Stimulated activated memory B cell treated with anti-CD40 and anti-IgM and Interleukin-4, amounts not matched to agents 10 μg/mL and 1 μg/mL and 100 μg/mL, for 72 hours (primary cell): ENCODE measurements around the gene CABCOCO1.
"Not testable (repeated sequence)": the region's sequence is repeated elsewhere in the genome, so short reads cannot be mapped to it uniquely, and the experiment has no call there.

Source experiments
- ATAC-seq: fragments of 150-1000 bp; cut with Tn5 transposase; 2 replicates; pipeline ENCODE4 v1.10.0; 2021
- H3K27ac Mint-ChIP-seq: one replicate; pipeline ENCODE4 v1.8.0; 2022; ENCODE audit warnings: mild to moderate bottlenecking, mixed read lengths
- H3K27me3 Mint-ChIP-seq: one replicate; pipeline ENCODE4 v1.8.0; 2022; ENCODE audit warnings: mixed read lengths
- H3K36me3 Mint-ChIP-seq: one replicate; pipeline ENCODE4 v1.8.0; 2022; ENCODE audit warnings: mixed read lengths
- H3K4me1 Mint-ChIP-seq: one replicate; pipeline ENCODE4 v1.8.0; 2022; ENCODE audit warnings: mixed read lengths
- H3K4me3 Mint-ChIP-seq: one replicate; pipeline ENCODE4 v1.8.0; 2022; ENCODE audit warnings: mild to moderate bottlenecking, moderate library complexity, mixed read lengths
- H3K9me3 Mint-ChIP-seq: one replicate; pipeline ENCODE4 v1.8.0; 2022; ENCODE audit warnings: mixed read lengths

The CABCOCO1 gene

DNA sequence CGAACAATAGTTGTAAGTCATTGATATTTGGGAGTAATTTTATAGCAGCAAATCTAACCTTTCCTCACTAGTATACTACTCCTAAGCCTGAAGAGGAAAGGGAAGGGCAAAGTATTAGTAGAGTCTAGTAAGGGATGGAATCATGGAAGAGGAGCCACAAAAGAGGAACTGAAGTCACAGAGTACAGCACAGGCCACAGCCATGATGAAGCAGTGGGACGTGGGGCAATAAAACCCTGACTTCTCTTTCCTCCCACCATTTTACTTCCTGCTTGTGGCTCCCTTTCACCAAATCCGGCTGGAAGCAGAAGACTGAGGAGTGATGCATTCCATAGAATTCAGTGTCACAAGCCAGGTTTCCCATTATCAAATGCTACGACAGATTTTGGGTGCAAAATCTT is 58.7 kb downstream of the CABCOCO1 start:
- Mint-ChIP-seq H3K27me3 (peaks cover 8% of the 10 kb centered on the region), H3K27ac (no peak overlapping the region), H3K36me3 (no peaks in the 10 kb centered on the region), H3K9me3 (no peaks in the 10 kb centered on the region), H3K4me3 (no peak overlapping the region), H3K4me1 (no peaks in the 10 kb centered on the region)
- no peak for ATAC-seq

DNA sequence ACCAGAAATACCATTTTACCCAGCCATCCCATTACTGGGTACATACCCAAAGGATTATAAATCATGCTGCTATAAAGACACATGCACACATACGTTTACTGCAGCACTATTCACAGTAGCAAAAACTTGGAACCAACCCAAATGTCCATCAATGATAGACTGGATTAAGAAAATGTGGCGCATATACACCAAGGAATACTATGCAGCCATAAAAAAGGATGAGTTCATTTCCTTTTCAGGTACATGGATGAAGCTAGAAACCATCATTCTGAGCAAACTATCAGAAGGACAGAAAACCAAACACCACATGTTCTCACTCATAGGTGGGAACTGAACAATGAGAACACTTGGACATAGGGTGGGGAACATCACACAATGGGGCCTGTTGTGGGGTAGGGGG is 62.5 kb downstream of the CABCOCO1 start:
- H3K36me3 Mint-ChIP-seq, H3K4me1 Mint-ChIP-seq, ATAC-seq, H3K4me3 Mint-ChIP-seq, H3K27ac Mint-ChIP-seq, H3K9me3 Mint-ChIP-seq: not testable (repeated sequence)
- H3K27me3 Mint-ChIP-seq: peaks cover 29% of the 10 kb centered on the region

DNA sequence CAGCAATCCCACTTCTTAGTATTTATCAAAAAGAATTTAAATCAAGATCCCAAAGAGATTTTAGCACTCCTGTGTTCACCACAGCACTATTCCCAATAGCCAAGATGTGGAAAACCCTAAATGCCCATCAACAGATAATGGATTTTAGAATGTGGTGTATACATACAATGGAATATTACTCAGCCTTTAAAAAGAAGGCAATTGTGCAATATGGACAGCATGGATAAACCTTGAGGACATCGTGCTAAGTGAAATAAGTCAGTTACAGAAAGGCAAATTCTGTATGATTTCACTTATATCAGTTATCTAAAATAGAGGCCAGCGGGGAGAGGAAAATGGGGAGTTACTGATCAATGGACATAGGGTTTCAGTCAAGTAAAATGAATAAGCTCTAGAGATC is 66.9 kb downstream of the CABCOCO1 start:
- Mint-ChIP-seq H3K27me3 (peaks cover 37% of the 10 kb centered on the region), H3K36me3 (no peaks in the 10 kb centered on the region), H3K9me3 (no peaks in the 10 kb centered on the region), H3K4me3 (no peak overlapping the region), H3K27ac (no peak overlapping the region), H3K4me1 (no peaks in the 10 kb centered on the region)
- no peak for ATAC-seq

DNA sequence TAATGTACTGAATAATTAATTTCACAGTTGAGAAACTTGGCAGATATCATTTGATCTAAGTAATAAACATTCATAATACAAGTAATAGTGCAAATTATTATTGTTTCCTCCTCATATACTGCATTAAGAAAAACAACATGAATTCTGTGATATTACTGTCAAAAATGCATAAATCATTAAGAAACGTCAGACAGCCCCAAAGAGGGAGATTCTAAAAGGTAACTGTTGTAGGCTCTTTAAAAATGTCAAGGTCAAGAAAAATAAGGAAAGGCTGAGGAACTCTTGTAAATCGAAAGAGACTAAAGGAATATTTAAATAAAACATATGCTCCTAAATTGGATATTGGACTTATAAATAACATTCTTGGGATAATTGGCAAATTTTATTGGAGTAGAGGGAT is 67.9 kb downstream of the CABCOCO1 start:
- H3K27ac Mint-ChIP-seq: no peak overlapping the region
- no peaks in the 10 kb centered on the region for H3K4me1 Mint-ChIP-seq
- H3K36me3 Mint-ChIP-seq: no peaks in the 10 kb centered on the region
- H3K9me3 Mint-ChIP-seq: no peaks in the 10 kb centered on the region
- no peak overlapping the region for H3K4me3 Mint-ChIP-seq
- peaks cover 39% of the 10 kb centered on the region for H3K27me3 Mint-ChIP-seq
- no peak for ATAC-seq

DNA sequence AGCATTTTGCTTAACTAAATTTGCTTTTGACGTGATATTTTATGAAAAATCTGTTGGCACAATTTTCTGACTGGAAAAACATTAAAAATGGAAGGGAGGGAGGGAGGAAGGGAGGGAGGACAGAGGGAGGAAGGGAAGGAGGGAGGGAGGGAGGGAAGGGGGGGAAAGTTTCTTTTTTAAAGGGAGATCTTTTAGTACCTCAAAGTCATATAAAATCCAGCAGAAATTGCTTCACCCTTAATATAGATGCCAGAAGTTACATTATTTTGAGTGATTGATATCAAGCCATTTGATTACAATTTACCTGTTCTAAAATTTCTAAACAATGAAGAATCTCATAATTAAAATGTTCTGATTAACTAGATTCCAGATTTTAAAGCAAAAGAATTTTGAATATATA is 68.9 kb downstream of the CABCOCO1 start:
- Mint-ChIP-seq H3K36me3 (no peaks in the 10 kb centered on the region), H3K27ac (no peak overlapping the region), H3K9me3 (no peaks in the 10 kb centered on the region), H3K4me1 (no peaks in the 10 kb centered on the region), H3K27me3 (peaks cover 49% of the 10 kb centered on the region), H3K4me3 (no peak overlapping the region)
- no peak for ATAC-seq

DNA sequence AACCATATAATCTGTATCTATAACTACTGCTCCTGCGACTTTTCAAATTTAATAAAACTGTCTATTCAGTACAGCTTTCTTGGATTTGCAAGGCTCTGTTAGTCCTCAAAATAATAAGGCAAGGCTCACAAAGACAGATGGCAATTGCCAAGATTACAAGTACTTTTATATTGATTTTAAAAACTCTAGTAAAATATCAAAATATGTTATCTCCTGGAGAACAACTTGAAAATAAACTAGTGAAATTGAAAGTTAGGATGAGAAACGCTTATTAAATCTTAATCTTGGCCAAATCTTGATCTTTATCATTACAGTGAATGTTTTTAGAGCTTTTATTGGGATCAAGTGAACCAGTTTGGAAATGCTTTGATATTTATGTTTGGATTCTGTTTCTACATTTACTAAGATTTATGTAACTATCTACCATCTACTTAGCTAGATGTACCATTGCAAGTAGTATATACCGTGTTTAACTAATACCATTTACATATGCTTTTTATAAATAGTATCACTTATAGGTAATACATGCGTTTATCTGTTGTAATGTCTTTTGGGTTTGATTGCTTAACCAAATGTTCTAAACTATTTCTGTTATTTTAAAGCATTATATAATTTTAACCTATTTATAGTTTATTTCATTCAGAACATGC is 70.0 kb downstream of the CABCOCO1 start:
- Mint-ChIP-seq H3K36me3 (no peaks in the 10 kb centered on the region), H3K27me3 (peaks cover 60% of the 10 kb centered on the region), H3K9me3 (no peaks in the 10 kb centered on the region), H3K4me1 (no peaks in the 10 kb centered on the region), H3K27ac (no peak overlapping the region), H3K4me3 (no peak overlapping the region)
- ATAC-seq: no peak

DNA sequence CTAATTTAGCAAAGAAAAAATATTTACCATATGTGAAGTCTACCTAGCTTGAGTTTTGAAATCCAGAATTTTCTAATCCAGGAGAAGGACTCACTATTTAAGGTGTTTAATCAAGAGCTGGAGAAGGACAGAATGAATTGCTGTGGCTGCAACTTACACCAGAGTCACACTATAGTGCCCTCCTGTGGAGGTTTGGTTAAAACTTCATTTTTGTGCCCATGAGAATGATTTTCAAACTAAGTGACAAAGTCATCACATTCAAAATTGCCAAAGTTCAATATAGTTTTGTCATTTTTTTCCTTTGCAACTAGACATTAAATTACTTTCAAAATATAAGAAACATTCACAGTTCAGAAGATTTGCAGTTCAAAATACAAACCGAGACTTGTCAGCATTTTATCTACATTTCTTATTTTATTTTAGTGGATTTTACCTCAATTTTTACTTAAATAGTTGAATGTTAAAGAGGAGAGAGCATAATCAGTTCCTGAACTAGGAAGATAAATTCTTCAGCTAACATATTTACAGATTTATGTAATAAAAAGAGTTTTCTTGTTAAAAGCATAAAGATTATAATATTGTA is 70.7 kb downstream of the CABCOCO1 start:
- no peak overlapping the region for H3K4me3 Mint-ChIP-seq
- no peaks in the 10 kb centered on the region for H3K36me3 Mint-ChIP-seq
- no peaks in the 10 kb centered on the region for H3K4me1 Mint-ChIP-seq
- H3K9me3 Mint-ChIP-seq: no peaks in the 10 kb centered on the region
- H3K27ac Mint-ChIP-seq: no peak overlapping the region
- H3K27me3 Mint-ChIP-seq: peaks cover 60% of the 10 kb centered on the region
- no peak for ATAC-seq

DNA sequence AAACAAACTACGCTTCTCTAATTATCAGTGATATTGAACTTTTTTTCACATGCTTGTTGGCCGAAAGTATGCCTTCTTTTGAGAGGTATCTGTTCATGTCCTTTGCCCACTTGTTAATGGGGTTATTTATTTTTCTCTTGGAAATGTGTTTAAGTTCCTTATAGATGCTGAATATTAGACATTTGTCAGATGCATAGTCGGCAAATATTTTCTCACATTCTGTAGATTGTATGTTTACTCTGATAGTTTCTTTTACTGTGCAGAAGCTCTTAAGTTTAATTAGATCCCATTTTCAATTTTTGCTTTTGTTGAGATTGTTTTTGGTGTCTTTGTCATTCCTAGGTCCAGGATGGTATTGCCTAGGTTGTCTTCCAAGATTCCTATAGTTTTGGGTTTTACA is 73.2 kb downstream of the CABCOCO1 start:
- H3K4me1 Mint-ChIP-seq: no peaks in the 10 kb centered on the region
- H3K4me3 Mint-ChIP-seq: no peak overlapping the region
- no peaks in the 10 kb centered on the region for H3K36me3 Mint-ChIP-seq
- peaks cover 36% of the 10 kb centered on the region for H3K27me3 Mint-ChIP-seq
- H3K27ac Mint-ChIP-seq: no peak overlapping the region
- H3K9me3 Mint-ChIP-seq: no peaks in the 10 kb centered on the region
- ATAC-seq: no peak

DNA sequence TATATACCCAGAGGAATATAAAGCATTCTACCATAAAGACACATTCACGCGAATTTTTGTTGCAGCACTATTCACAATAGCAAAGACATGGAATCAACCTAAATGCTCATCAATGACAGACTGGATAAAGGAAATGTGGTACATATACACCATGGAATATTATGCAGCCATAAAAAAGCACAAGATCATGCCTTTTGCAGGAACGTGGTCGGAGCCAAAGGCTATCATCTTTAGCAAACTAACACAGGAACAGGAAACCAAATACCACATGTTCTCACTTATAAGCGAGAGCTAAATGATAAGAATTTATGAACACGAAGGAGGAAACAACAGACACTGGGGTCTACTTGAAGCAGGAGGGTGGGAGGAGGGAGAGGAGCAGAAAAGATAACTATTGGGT is 74.7 kb downstream of the CABCOCO1 start:
- H3K27me3 Mint-ChIP-seq: peaks cover 34% of the 10 kb centered on the region
- H3K4me3 Mint-ChIP-seq: not testable (repeated sequence)

DNA sequence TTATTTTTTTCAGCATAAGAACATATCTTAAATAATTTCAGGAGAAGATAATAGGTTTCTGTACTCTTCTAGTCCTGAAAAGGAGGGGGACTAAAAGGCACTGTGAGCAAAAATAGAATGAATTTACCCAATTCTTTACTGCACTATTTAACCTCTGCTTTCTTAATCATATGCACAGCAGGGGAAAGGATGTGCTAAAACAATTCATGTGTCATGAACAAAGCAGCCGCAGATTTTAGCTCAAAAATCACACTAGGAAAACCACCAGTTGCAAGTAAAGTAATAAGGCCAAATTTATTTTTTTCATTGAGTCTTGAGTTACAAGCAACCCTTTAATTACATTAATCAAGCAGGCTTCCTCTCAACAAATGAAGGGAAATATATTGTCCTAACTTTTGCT is 80.1 kb downstream of the CABCOCO1 start:
- Mint-ChIP-seq H3K4me3 (no peak overlapping the region), H3K36me3 (peaks cover 6% of the 10 kb centered on the region), H3K27ac (no peak overlapping the region), H3K4me1 (no peaks in the 10 kb centered on the region), H3K9me3 (peaks cover 5% of the 10 kb centered on the region), H3K27me3 (peaks cover 3% of the 10 kb centered on the region)
- ATAC-seq: no peak

More for the DNA sequence above, 74.7 kb downstream of the CABCOCO1 start:
- H3K27ac Mint-ChIP-seq, ATAC-seq, H3K9me3 Mint-ChIP-seq, H3K4me1 Mint-ChIP-seq, H3K36me3 Mint-ChIP-seq: not testable (repeated sequence)

DNA sequence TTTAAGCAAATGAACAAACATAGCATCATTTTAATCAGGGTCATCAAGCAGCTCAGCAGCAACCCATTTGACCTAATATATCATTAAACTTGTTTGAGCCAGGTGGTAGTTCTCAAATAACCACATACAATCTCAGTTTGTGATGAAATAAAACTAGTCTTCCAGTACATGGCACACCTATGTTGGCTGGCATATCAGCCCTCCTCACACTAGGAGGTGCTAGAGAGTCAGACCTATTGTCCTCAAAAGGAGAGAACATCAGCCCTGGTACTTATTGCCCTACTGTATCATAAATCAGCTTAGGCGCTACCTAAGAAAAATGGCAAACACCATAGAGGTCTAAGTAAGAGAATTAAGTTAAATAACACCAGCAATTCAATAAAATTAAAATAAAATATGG is 81.7 kb downstream of the CABCOCO1 start:
- ATAC-seq: no peak
- peaks cover 5% of the 10 kb centered on the region for H3K9me3 Mint-ChIP-seq
- H3K27ac Mint-ChIP-seq: no peak overlapping the region
- no peak overlapping the region for H3K4me3 Mint-ChIP-seq
- H3K36me3 Mint-ChIP-seq: peaks cover 6% of the 10 kb centered on the region
- no peaks in the 10 kb centered on the region for H3K4me1 Mint-ChIP-seq
- no peaks in the 10 kb centered on the region for H3K27me3 Mint-ChIP-seq

DNA sequence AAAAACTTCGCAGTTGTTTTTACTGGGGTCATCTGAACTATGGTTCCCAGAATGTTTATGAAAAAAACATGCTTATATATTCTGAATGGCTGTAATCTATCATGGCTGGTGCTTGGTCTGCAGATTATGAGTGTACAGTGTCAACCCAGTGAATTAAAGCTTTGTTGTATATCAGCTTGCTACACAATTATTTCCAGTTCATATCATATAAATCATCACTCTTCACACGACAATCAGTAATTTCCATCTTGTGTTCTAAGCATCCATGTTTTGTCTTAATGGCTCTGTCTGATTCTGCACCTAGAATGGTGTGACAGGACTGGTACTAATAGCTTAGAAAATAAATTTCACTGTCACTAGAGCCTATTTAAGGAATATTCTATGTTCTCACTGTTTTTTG is 83.6 kb downstream of the CABCOCO1 start:
- H3K27me3 Mint-ChIP-seq: no peaks in the 10 kb centered on the region
- no peak overlapping the region for H3K4me3 Mint-ChIP-seq
- H3K27ac Mint-ChIP-seq: no peak overlapping the region

DNA sequence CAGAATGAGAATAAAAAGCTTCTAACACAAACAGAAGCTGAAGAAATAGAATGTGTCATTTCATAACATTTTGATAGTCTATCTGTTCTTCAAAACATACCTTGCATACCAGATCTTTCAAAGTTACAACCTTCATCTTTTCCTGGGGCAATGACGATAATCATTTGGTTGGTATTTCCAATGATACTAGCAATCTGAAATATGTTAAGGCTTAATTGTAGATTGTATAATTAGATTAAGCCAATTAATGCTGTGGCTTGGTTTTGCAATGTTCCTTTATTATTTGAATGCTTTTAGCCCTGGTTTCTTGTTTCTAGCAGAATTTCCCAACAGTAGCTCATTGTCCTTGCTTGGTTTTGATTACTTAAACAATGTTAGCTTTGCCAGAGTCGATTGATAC is 84.6 kb downstream of the CABCOCO1 start:
- no peak for ATAC-seq
- Mint-ChIP-seq H3K27me3 (no peaks in the 10 kb centered on the region), H3K4me3 (no peak overlapping the region), H3K36me3 (peaks cover 6% of the 10 kb centered on the region), H3K4me1 (peaks cover 17% of the 10 kb centered on the region), H3K9me3 (peaks cover 5% of the 10 kb centered on the region), H3K27ac (no peak overlapping the region)

More for the DNA sequence above, 83.6 kb downstream of the CABCOCO1 start:
- peaks cover 5% of the 10 kb centered on the region for H3K9me3 Mint-ChIP-seq
- peaks cover 6% of the 10 kb centered on the region for H3K36me3 Mint-ChIP-seq
- H3K4me1 Mint-ChIP-seq: peaks cover 8% of the 10 kb centered on the region
- no peak for ATAC-seq

DNA sequence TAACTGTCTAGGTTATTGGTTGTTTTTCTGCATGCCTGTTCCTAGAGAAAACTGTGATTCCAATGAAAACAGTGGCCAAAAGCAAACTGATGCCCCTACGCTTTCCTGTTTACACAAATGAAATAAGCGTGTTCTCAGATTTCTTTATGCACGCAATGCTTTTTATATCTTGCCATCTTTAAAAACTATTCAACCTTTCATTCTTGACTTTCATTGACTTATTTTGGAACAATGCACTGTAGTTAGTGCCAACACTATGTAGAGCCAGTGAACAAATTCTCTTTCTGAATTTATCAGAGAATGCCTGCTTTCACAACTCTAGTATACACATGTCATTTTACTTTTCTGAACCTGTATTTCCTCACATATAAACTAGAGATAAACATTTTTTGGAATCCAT is 86.6 kb downstream of the CABCOCO1 start:
- Mint-ChIP-seq H3K4me1 (peaks cover 19% of the 10 kb centered on the region), H3K27me3 (no peaks in the 10 kb centered on the region), H3K9me3 (no peaks in the 10 kb centered on the region), H3K4me3 (no peak overlapping the region), H3K27ac (no peak overlapping the region), H3K36me3 (no peaks in the 10 kb centered on the region)
- ATAC-seq: no peak

DNA sequence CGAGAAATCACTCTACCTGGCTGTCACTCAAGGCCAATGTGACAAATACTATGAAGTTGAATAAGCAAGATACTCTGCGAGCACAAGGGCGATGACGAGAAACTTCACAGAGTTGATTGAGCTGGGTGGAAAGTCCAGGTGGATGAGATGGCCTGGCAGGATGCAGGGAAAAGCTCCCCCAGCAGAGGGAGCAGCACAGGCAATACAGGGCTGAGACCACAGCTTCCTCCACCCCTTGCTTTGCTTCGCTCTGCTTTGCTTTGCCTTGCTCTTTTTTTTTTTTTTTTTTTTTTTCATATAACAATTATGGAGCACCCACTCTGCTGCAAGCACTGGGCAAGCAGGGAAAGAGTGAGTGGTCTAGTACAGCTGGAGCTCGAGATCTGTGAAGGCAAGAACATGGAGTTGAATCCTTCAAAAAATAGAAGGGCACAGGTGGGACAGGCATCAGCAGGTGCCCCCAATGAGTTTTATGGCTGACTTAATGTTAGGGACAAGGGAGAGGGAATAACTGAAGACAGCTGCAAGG is 88.3 kb downstream of the CABCOCO1 start:
- peak; percentile 91 for ATAC-seq
- Mint-ChIP-seq H3K9me3 (no peaks in the 10 kb centered on the region), H3K4me3 (peak overlapping the region; percentile 43), H3K27ac (peak overlapping the region; percentile 67), H3K36me3 (no peaks in the 10 kb centered on the region), H3K4me1 (peaks cover 19% of the 10 kb centered on the region), H3K27me3 (no peaks in the 10 kb centered on the region)

DNA sequence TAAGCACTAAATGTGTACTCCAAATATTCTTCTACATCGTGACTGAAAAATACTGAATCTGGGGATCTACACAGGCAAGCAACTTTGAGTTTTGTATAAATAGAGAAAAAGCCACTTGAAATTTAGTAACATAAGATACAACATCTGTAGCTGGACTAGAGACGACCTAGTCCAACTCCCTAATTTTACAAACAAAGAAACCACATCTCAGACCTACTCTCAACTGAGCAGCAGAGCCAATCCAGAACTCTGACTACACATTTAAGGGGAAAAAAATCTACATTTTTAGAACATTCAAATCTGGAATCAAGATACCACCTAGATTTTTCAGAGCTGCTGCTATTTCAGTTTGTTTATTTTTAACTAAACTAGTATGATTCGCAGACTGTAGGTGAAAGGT is 88.9 kb downstream of the CABCOCO1 start:
- no peak overlapping the region for H3K4me3 Mint-ChIP-seq
- no peaks in the 10 kb centered on the region for H3K27me3 Mint-ChIP-seq
- no peaks in the 10 kb centered on the region for H3K36me3 Mint-ChIP-seq
- peaks cover 19% of the 10 kb centered on the region for H3K4me1 Mint-ChIP-seq
- no peak for ATAC-seq
- no peaks in the 10 kb centered on the region for H3K9me3 Mint-ChIP-seq
- H3K27ac Mint-ChIP-seq: peak overlapping the region; percentile 67
